Gastroesophageal sphincter (tissue), 4 donors: ENCODE data around the gene AP3M1. TPM values are rescaled to one million over a fixed set of nuclear protein-coding genes. Genes with fewer than 3 reads are reported as not detected.

Experiments used
- ATAC-seq: fragments of 150-250 bp; one replicate; pipeline ENCODE4 v1.9.1; 2016; ENCODE audit warnings: mild to moderate bottlenecking, moderate library complexity
- H3K27ac ChIP-seq, 4 donors: fragments of 200-600 bp; sonication (generic) in 3 of 4; 1 replicate in 3 of 4; 2 replicates in 1 of 4; pipeline ENCODE4 v1.5.1; 2016 to 2019
- H3K27me3 ChIP-seq: fragments of 200-600 bp; sonication (generic); one replicate; pipeline ENCODE4 v1.5.1; 2019
- H3K36me3 ChIP-seq, 2 donors: fragments of 200-600 bp; sonication (generic); one replicate each; pipeline ENCODE4 v1.5.1; 2019; ENCODE audit warnings: control low read depth in 1 of 2
- H3K4me1 ChIP-seq, 3 donors: fragments of 200-600 bp; sonication (generic); 1 replicate in 2 of 3; 2 replicates in 1 of 3; pipeline ENCODE4 v1.5.1; 2016 to 2019; ENCODE audit warnings: control low read depth in 2 of 3
- H3K4me3 ChIP-seq, 2 donors: fragments of 200-600 bp; sonication (generic); one replicate each; pipeline ENCODE4 v1.5.1; 2019; ENCODE audit warnings: mild to moderate bottlenecking in 1 of 2, moderate library complexity in 1 of 2
- H3K9me3 ChIP-seq, 3 donors: fragments of 200-600 bp; sonication (generic); one replicate each; pipeline ENCODE4 v1.5.1; 2017 to 2019; ENCODE audit warnings: control low read depth in 2 of 3
- EP300 ChIP-seq: sonication (generic); formaldehyde crosslinking; IDR thresholded peaks from one replicate; pipeline ENCODE4 v1.6.1; 2017; ENCODE audit warnings: antibody characterized with exemption, mild to moderate bottlenecking
- POLR2A ChIP-seq, 2 donors: fragments of 450-650 bp; IDR thresholded peaks; one replicate each; pipeline ENCODE4 v1.6.1; 2017; ENCODE audit warnings: antibody characterized with exemption in 2 of 2, mild to moderate bottlenecking in 2 of 2, moderate library complexity in 1 of 2
- POLR2AphosphoS5 ChIP-seq: sonication (generic); formaldehyde crosslinking; IDR thresholded peaks from one replicate; pipeline ENCODE4 v1.6.1; 2017; ENCODE audit warnings: antibody characterized with exemption
- WGBS, 2 donors: methylation state at CpG; one replicate each; pipeline ENCODE4 v1.1.5; 2018; ENCODE audit warnings: low coverage in 1 of 2; 5-methylcytosine and 5-hydroxymethylcytosine counted together
- total RNA-seq, 4 donors: library from RNA; depleted of rRNA; stranded (reverse); fragments of >200 nt; gene quantifications; one replicate each; pipeline ENCODE4 v1.1.0, GENCODE V29; 2016
- TF ChIP-seq, protein P1 (sequence below), 4 experiments: fragments of 200-600 bp in 2 of 4; fragments of 450-650 bp in 2 of 4; sonication (generic) in 1 of 4; IDR thresholded peaks; one replicate each; pipeline ENCODE4 v1.5.1; 2017 to 2019; ENCODE audit warnings: antibody characterized with exemption in 4 of 4, mild to moderate bottlenecking in 2 of 4, moderate library complexity in 2 of 4

The AP3M1 gene
- total RNA-seq, 4 donors from 2014 or later = 29.4 to 41.7 (median 31.7) TPM

DNA sequence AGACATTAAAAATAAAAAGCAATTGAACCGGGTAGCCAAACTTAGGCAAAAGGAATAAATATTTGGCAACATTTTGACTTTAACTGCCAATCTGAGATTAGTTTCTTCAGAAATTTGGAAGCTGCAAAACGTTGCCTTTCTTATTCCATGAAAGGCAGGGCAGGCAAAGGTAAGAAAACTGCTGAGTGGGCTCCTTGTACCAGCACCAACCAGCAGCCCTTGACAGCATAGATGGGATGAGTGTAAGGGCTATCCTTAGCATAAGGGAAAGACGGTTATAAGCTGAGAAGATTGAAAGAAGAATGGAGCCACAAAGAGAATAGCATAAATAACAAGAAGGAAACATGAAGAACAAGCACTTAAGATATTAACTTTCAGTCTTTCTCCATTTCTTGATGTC lies 28.6 kb downstream of the AP3M1 start:
- H3K36me3 ChIP-seq = peaks cover 0 to 94% of the 10 kb centered on the region in 2 donors
- peaks cover 0 to 50% (median 0%) of the 10 kb centered on the region in 3 donors for H3K4me1 ChIP-seq
- H3K27ac ChIP-seq = peak overlapping the region in 2 of 4 donors; percentile 29 to 57
- no peak overlapping the region for H3K4me3 ChIP-seq
- H3K27me3 ChIP-seq = no peaks in the 10 kb centered on the region
- ATAC-seq = no peak
- TF ChIP-seq EP300 (no peak), POLR2AphosphoS5 (no peak), POLR2A (IDR thresholded peaks at IDR 0.05) (no peak)
- TF ChIP-seq, protein P1, sequence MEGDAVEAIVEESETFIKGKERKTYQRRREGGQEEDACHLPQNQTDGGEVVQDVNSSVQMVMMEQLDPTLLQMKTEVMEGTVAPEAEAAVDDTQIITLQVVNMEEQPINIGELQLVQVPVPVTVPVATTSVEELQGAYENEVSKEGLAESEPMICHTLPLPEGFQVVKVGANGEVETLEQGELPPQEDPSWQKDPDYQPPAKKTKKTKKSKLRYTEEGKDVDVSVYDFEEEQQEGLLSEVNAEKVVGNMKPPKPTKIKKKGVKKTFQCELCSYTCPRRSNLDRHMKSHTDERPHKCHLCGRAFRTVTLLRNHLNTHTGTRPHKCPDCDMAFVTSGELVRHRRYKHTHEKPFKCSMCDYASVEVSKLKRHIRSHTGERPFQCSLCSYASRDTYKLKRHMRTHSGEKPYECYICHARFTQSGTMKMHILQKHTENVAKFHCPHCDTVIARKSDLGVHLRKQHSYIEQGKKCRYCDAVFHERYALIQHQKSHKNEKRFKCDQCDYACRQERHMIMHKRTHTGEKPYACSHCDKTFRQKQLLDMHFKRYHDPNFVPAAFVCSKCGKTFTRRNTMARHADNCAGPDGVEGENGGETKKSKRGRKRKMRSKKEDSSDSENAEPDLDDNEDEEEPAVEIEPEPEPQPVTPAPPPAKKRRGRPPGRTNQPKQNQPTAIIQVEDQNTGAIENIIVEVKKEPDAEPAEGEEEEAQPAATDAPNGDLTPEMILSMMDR (IDR thresholded peaks at IDR 0.05) = no peak
- WGBS, 2 donors = 39 to 41% methylated on average over 2 to 3 of the region's 3 CpGs
- H3K9me3 ChIP-seq = no peaks in the 10 kb centered on the region

DNA sequence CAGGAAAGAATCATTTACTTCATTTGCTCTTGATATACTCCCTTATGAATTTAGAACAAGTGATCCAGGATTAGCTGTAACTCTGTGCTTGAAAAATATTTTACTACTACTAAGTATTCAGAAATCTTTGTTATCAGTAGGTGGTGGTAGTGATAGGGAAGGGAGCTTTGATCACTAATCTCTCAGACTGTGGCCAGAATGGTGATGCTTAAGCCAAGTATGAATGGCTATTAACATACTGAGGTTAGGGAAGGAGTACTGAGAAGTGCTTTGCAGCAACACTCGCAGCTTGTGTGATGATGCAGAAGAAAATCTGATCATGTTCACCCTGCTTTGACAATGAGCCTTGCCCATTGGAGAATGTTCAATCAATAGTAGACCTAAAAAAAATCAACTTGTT lies 29.3 kb downstream of the AP3M1 start:
- 60 to 73% methylated on average over 1 of the region's 1 CpG for WGBS, 2 donors
- H3K9me3 ChIP-seq = no peaks in the 10 kb centered on the region
- peak overlapping the region in 1 of 4 donors; percentile 49 for H3K27ac ChIP-seq
- H3K27me3 ChIP-seq = no peaks in the 10 kb centered on the region
- H3K36me3 ChIP-seq = peaks cover 0 to 95% of the 10 kb centered on the region in 2 donors
- H3K4me1 ChIP-seq = peaks cover 0 to 50% (median 0%) of the 10 kb centered on the region in 3 donors
- TF ChIP-seq EP300 (no peak), POLR2AphosphoS5 (no peak), POLR2A (IDR thresholded peaks at IDR 0.05) (no peak)
- TF ChIP-seq, protein P1 (IDR thresholded peaks at IDR 0.05) = no peak
- no peak overlapping the region for H3K4me3 ChIP-seq
- no peak for ATAC-seq

DNA sequence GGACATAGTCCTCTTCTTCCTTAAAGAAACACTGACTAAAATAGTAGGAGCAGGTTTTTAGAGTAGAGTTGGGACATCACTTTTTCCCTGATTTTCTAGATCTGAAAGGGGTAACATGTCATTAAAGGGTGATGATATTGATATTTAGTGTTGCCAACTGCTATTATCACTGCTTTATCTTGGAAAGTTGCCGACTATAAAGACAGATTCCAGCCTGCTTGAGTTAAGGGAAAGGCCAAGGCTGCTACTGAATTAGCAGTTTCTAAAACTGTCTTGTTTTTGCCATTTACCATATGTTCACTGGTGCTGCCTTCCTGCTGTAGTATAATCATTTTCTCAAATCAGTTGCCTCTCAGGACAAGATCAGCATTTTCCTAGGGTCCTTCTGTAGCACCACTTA lies 29.7 kb downstream of the AP3M1 start:
- H3K27ac ChIP-seq = peak overlapping the region in 1 of 4 donors; percentile 49
- TF ChIP-seq, protein P1 (IDR thresholded peaks at IDR 0.05) = no peak
- TF ChIP-seq POLR2A (IDR thresholded peaks at IDR 0.05) (no peak), POLR2AphosphoS5 (no peak), EP300 (no peak)
- H3K36me3 ChIP-seq = peaks cover 0 to 95% of the 10 kb centered on the region in 2 donors
- H3K27me3 ChIP-seq = no peaks in the 10 kb centered on the region
- 9 to 40% methylated on average over 1 of the region's 1 CpG for WGBS, 2 donors
- peaks cover 0 to 50% (median 0%) of the 10 kb centered on the region in 3 donors for H3K4me1 ChIP-seq
- H3K4me3 ChIP-seq = no peak overlapping the region
- no peaks in the 10 kb centered on the region for H3K9me3 ChIP-seq
- ATAC-seq = no peak

DNA sequence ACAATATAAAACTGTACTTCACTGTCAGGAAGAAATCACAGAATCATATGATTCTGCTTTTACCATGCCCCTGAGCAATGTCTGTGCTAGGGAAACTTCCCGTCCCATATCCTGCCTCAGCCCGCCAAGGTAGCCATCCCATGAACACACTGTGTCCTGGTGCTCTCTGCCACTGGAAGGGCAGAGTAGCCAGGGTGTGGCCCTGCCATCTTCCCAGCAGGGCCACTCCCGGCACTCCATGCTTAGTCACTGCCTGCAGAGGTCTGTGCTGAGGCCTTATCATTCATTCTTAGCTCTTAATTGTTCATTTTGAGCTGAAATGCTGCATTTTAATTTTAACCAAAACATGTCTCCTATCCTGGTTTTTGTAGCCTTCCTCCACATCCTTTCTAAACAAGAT lies 31.8 kb downstream of the AP3M1 start:
- Histone ChIP-seq H3K4me1 (peaks cover 0 to 65% (median 0%) of the 10 kb centered on the region in 3 donors), H3K4me3 (no peak overlapping the region), H3K27me3 (no peaks in the 10 kb centered on the region), H3K27ac (peak overlapping the region in 3 of 4 donors; percentile 5 to 56 (median 41)), H3K36me3 (peaks cover 0 to 96% of the 10 kb centered on the region in 2 donors), H3K9me3 (no peaks in the 10 kb centered on the region)
- 56 to 83% methylated on average over 1 to 3 of the region's 3 CpGs for WGBS, 2 donors
- TF ChIP-seq EP300 = no peak
- no peak for TF ChIP-seq POLR2AphosphoS5
- TF ChIP-seq POLR2A (IDR thresholded peaks at IDR 0.05) = no peak
- ATAC-seq = no peak

DNA sequence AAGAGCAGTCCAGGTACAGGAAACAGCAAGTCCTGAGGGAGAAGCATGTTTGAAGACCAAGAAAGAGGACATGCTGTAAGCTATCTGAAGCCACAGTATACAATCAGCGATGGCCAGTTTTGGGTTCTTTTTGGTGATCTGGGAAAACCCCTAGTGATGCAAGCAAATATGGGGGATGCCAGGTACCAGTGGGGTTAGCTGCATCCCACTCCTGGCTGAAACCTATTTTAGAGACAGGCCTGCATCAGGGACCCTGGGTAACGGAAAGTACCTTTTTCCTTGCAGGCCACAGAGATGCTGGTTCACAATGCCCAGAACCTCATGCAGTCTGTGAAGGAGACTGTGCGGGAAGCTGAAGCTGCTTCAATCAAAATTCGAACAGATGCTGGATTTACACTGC lies 32.9 kb downstream of the AP3M1 start:
- TF ChIP-seq, protein P1 (IDR thresholded peaks at IDR 0.05) = no peak
- TF ChIP-seq EP300 = no peak
- TF ChIP-seq POLR2A (IDR thresholded peaks at IDR 0.05) = no peak
- no peak for TF ChIP-seq POLR2AphosphoS5
- Histone ChIP-seq H3K4me1 (peaks cover 0 to 67% (median 0%) of the 10 kb centered on the region in 3 donors), H3K4me3 (no peak overlapping the region), H3K27ac (peak overlapping the region in 3 of 4 donors; percentile 21 to 56 (median 41)), H3K27me3 (no peaks in the 10 kb centered on the region), H3K36me3 (peaks cover 0 to 96% of the 10 kb centered on the region in 2 donors), H3K9me3 (no peaks in the 10 kb centered on the region)
- 69% methylated on average over 2 to 4 of the region's 4 CpGs for WGBS, 2 donors
- ATAC-seq = no peak
